ENCODE results near the gene SLC9A1.
A peak's percentile ranks its signal among the peaks of the same experiment; 100 is the strongest.
"Not testable (repeated sequence)": the region's sequence is repeated elsewhere in the genome, so short reads cannot be mapped to it uniquely, and the experiment has no call there.

SLC9A1 gene

DNA sequence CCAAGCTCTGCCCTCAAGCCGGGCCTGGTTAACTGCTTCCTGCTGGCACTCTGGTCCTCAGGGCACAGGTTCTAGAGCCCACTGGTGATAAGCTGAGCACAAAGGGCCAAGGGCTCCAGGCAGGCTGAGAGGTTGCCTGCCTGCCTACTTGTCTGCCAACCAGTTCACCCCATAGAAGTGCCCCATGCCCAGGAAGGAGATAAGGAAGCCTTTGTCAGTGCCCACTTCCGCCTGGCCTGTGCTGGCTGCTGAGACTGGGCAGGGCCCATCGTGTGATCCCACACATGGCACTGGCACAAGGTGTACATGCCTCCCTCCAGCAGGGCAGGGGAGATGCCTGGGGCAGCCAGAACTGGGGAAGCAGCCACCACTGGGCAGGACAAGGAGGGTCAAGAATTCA, 24.1 kb downstream of the SLC9A1 start:
- no peak for DNase-seq

DNA sequence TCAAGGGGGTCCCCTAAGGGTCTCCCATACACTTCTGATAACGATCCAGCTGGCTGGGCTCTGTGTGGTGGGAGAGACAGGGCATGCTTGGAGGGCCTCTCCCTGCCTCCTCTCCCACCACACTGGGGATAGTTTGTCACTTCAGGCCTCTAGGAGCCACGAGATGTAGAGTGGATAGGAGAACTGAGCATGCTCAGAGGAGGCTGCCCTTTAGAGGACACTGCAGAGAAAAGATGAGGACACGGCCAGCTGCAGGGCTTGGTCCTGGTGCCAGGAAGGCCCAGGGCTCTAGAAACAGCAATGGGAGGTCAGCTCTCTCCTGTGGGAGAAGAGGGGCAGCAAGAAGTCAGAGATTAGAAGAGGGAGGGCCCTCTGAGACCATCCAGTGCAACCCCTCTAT, 25.7 kb downstream of the SLC9A1 start:
- DNase-seq: no peak

DNA sequence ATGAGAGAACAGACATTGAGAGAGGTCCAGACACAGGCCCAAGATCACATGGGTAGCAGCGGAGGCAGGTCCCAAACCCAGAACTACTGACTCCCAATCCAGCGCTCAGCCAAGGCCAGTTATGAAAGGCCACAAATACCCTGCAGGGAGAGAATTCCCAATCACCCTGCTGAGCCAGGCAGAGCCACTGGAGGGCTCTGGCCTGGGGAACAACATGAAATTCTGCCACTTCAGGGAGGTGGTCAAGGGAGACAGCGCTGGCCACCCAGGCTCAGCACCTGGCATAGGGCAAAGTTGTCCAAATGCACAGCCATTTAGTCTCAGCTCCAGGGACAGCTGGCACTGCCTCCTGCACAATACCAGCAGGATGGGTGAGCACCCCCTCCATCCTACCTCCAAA, 27.5 kb downstream of the SLC9A1 start:
- DNase-seq: no peak

DNA sequence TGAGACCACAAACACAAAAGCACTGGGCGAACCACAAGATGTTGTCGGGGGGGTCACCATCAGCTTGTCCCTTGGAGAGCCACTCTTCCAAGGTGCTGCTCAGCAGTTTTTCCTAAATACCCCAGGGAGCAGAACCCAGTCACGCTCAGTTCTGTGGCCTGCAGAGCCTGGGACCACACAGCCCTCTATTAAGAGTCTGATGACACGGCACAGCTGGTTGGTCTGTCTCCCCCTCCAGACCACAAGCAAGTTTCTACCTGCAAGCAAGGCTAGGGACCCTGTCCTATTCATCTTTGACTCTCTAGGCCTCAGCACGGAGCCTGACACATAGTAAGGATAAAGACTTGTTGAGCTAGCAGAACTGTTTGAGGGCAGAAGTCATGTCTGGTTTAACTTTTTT, 28.5 kb downstream of the SLC9A1 start:
- no peak for DNase-seq

DNA sequence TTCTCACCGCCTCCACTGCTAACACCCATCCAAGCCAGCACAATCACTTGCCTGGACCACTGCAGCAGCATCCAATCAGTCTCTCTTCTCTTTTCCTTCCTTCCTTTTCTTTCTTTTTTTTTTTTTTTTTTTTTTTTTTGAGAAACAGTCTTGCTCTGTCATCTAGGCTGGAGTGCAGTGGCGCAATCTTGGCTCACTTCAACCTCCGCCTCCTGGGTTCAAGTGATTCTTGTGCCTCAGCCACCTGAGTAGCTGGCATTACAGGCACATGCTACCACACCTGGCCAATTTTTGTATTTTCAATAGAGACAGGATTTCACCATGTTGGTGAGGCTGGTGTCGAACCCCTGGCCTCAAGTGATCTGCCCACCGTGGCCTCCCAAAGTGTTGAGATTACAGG, 29.8 kb downstream of the SLC9A1 start:
- DNase-seq: not testable (repeated sequence)

DNA sequence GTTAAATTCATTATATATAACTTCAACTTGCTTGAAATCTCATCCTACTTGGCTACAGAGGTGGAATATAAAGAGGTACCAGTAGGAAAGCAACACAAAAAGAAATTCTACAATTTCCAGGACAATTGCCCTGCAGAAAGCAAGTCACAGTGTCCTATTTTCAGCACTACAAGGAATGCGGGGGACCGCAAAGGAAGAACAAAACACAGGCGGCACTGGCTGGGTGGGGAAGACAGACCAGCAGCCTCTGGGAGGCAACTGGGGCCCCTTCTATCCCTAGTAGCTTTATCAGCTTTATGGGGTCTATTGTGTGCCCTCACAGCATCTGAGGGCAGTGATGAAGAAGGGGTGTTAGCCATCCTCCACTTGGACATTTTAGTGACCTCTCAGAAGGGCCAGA, 30.5 kb downstream of the SLC9A1 start:
- no peak for DNase-seq

DNA sequence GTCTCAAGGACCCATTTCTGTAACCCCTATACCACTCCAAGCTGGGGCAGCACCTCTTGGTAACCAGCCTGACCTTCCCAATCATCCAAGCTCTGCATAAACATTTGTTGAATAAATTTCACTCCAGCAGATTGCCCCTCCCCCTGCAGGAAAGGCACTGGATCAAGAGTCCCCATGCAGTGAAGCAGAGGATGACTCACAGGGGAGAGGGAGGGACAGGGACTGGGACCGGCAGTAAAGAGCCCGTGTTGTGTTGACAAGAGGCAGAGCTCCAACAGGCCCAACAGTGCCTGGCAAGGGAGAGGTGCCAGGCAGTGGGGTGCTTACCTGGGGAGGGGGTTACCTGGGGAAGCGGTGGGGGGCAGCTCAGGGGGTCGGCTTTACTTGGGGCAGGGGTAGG, 32.3 kb downstream of the SLC9A1 start:
- no peak for DNase-seq

DNA sequence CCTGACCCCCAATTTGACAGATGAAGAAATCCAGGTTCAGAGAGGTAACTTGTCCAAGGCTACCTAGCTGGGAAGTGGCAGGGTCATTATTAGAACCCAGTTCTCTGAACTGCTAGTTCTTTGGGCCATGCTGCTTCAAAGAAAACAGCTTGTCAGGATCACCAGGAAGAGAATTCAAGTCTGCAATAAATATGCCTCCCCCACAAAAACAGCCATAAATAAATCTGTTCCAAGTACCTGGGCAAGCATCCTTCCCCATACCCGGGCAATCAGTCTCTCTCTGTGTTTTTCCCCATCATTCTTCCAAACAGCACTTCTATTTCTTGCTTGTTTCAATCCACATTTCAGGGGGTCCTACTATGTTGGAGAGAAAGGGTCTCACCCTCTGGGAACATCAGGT, 34.1 kb downstream of the SLC9A1 start:
- DNase-seq: no peak

DNA sequence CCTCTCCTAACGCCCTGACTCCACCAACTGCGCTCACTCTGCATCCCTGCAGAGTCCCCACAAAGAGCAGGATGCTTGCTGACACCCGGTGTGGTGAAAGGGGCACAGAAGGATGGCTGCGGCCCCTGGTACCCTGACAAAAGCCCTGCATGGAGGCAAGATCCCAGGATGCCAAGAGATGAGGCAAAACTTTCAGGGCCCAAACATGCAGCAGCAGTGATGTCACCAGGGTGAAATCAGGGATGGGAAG, 36.6 kb downstream of the SLC9A1 start:
- no peak for DNase-seq

DNA sequence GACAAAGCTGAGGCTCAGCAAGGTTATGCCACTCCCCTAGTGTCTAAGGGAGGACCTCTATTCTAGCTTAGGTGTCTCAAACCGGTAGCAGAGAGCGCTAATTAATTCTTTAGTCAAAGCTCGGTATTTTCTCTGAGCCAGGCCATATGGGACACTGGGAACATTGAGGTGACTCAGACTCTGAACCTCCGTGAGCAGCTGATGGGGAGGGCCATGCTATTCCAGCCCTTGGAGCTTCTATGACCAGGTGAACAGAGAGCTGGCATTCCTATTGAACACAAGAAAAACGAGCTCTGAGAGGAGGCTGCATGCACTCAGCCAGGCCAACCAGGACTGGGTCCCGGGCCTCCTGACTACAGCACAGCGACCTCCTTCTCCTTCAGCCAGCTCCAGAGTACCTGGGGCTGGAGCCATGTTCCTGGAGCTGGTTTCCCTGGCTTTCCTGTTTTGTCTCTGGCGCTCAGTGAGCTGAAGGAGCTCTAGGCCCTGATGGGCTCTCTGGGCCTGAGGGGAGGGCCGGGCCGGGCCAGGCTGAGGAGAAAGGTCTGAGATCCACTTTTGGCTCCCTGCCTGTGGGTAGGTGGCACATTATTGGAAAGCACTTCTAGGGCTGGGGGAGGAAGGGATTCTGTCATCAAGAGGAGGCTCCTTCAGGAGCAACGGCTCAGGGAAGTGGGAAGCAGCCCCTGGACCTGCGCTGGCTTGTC, 37.0 kb downstream of the SLC9A1 start:
- no peak for DNase-seq

DNA sequence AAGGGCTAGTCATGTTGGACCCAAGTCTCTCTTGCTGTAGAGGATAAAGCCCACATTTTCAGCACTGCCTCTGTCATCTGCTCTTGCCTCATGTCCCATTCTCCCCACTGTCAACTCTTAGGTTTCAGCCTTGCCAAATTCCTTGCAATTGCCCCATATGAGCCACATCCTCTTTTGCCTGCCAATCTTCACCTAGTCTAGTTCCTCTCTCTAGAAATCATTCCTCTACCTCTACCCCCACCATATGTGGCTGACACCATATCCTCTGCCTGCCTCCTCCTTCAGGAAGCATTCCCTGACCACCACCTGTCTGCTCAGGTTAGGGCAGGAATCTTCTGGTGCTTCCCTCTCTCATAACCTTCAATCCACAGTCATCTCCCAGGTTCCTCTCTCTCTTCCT, 38.2 kb downstream of the SLC9A1 start:
- no peak for DNase-seq

DNA sequence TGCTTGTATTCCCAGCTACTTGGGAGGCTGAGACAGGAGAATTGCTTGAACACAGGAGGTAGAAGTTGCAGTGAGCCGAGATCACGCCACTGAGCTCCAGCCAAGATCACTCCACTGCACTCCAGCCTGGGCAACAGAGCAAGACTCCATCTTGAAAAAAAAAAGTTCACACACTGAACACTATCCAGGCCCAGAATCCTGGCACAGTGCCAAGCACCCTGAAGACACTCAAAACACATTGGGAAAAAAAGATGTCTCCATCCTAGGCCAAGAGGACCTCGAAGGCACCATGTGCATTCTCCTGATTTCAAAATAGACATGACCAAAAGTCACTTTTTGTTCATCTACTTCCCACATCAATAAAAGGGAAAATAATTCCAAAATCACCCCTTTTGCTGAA, 38.7 kb downstream of the SLC9A1 start:
- DNase-seq: no peak

DNA sequence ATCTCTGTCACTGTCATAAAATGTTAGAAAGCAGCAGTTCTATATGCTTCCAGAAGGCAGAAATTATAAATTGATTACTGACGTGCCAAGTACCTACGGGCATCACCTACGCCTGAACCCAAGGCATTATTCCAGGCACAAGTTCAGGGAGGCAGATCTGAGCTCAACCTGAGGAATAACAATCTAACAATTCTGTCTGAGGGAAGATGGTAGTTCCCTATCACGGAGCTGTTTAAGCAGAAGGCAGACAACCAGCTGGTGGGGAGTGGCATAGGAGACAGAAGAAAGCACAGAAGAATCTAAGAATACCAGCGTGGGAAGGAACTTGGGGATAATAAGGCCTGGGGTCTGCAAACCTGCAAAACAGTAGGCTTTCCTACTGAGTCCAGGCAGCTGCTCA, 40.4 kb downstream of the SLC9A1 start:
- no peak for DNase-seq

DNA sequence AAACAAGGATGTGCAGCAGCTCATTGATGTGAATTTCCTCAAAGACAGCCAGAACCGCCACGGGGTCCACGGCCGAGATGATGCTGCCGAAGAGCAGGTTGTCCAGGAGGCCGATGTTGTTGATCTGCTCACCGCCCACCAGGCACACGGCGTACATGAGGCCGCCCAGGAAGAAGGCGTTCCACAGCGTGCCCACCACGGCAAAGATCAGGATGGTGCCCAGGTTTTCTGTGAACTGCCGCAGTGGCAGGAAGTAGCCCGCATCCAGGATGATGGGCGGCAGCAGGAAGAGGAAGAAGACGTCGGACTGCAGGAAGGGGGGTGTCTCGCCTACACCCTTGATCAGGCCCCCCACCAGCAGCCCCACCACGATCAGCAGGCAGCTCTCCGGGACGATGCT, 41.1 kb downstream of the SLC9A1 start:
- no peak for DNase-seq

DNA sequence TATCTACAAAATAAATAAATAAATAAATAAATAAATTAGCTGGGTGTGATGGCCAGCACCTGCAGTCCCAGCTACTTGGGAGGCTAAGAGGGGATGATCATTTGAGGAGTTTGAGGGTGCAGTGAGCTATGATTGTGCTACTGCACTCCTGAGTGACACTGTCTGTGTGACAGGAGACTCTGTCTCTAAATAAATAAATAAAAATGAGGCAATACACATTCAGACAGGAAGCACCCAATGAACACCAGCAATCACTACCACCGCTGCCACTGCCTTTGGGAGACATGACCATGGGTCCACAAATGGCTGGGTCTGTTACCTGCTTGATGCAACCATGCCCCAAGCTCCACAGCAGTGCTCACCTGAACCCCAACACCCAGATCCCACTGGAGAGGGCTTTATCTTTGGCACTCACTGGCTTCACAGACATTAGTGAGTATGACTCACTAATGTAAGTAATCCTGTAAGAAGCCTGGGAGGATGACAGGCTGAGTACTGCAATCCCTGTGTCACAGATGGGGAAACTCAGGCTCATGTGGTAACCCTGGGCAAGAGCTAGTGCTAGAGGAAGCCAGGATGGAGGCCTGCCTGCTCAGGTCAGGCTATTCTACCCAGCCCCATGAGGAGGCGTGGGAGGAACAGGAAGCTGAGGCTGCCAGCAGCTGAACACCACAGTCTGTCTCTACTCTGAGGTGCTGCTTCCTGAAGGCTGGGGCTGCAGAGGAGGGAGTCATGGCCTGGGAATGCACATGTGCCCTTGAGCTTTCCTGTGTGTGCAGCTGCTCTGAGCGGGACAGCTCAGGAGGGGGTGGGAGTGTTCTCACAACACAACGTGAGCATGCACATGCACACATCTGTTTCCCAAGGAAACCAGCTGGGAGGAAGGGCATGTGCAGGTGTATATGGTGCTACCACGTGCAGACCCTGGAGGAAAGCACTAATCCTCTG, 43.0 kb downstream of the SLC9A1 start:
- DNase-seq: peak; percentile 75

DNA sequence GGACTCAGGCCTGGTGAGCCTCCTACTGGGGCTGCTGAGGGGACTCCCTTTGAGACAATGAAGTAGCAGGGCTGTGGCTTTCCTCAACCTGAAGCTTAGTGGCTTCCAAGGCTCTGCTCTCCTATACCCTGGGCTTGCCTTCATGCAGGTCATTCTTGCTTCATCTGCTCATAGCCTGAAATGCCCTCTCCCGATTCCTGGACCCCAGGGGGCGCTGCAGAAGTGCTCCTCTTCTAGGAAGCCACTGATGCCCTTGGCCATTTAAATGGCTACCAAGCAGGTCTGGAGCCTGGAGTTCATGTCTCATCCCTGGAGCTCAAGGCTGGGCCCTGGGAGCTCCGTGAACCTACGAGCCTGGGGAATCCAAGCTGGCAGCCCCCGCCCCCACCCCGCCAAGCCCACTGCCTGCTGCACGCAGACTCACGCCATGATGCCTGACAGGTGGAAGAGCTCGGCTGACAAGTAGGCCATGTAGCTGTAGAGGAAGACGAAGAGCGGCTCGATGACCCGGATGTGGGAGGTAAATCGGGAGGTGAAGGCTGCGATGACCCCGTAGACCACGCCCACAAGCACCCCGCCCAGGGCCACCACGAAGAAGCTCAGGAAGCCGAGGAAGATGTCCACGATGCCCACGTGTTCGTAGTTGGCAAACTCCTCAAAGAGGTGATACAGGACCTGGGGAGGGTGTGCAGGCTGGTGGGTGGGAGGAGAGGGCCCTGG, 45.7 kb downstream of the SLC9A1 start:
- peak; percentile 71 for DNase-seq

DNA sequence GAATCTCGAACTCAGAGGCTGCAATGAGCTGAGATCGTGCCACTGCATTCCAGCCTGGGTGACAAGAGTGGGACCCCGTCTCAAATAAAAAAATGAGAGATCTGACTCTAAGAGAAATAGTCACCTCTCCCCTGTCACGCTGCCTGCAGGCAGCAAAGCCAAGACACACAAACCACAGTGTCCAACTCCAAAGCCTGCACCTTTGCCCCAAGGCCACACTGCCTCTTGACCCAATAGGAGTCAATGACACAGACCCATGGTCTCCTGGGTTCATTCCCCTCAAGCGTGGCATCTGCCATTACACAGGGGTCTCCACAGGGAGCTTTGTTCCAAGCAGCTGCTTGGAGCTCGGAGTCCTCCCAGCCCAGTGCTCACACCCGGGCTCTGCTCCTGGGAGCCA, 46.3 kb downstream of the SLC9A1 start:
- DNase-seq: no peak

DNA sequence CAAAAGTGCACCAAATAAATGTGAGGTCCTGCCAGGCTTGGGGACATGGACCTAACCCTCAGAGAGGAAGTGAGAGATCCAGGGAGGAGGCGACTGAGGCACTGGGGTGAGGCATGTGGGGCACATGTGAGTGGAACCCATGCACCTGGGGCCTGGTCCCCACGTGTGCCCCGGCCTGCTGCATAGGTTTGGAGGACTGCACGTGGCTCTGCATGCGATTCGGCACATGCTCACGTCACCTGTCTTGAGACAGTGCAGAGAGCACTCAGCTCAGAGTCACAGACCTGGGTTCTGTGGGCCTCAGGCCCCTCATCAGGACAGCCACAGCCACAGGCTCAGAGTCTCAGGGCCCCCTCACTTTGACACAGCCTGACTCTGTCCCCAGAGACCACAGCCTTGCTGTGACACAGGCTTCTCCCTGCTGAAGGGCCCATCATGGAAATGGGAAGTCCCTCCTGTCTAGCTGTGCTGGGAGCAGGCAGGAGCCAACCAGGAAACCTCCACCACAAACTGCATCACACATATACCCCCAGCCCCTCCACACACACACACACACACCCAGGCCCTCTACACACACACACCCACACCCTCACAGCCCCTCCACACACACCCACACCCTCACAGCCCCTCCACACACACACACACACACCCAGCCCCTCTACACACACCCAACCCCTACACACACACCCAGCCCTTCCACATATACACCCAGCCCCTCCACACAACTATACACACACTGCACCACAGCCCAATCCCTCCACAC, 48.2 kb downstream of the SLC9A1 start:
- no peak for DNase-seq

DNA sequence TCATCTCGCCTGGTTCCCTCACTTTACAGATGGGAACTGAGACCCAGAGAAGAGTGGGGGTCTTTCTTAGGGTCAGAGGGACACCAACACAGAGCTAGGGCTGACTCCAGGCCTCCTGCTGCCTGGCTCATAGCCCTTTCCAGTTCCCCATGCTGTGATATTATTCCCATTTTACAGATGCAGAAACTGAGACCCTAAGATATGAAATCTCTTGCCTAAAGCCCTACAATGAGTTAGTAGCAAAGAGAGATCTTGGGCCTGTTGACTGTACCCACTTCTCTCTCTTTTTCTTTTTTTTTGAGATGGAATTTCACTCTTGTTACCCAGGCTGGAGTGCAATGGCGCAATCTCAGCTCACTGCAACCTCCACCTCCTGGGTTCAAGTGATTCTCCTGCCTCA, 49.9 kb downstream of the SLC9A1 start:
- DNase-seq: no peak

DNA sequence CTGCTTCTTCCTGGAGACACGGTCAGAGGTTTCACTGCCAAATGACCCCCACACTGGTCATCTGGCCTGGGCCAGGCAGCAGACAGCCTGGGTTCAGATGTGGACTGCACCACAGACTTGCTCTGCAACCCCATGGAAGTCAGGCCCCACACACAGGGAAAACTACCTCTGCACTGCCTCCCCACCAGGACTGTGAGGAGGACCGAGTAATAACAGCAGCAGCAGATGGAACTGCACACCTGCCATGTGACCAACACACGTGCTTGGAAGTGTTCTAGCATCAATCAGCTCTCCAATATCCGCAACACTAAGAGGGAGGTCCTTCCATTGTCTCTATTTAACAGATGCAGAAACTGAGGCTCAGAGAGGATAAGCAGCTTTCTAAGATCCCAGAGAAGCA, 51.4 kb downstream of the SLC9A1 start:
- no peak for DNase-seq

DNA sequence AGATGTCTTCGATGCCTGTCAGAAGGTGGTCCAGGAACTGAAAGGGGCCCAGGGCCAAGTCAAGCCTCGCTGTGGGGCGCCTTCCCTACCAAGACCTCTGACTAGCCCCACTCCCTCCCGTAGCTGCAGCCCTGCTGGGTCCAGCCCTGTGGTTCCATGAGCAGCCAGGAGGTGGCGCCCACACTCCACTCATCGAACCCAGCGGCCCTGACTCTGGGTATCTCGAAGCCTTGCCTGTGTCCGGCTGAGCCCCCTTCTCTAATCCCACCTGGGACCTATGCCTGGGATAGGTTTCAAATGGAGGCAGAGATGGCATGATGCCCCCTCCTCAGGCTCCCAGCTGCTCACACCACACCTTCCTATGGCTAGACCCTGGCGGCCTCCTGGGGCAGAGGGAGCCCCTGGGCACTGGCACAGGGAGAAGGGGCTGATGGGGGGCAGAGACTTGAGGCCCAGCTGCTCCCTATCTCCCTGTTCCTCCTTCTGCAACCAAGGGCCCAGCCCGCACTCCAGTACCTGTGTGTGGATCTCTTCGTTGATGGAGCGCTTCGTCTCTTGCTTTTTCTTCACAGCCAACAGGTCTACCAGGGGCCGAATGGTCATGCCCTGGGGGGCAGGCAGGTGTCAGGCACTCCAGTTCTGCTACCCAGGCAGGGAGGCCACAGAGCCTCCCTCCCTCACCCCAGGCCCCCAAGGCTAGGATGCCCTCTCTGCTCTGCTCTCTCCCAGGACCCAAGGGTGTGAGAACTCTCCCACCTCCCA, 52.0 kb downstream of the SLC9A1 start:
- DNase-seq: peak; percentile 94

DNA sequence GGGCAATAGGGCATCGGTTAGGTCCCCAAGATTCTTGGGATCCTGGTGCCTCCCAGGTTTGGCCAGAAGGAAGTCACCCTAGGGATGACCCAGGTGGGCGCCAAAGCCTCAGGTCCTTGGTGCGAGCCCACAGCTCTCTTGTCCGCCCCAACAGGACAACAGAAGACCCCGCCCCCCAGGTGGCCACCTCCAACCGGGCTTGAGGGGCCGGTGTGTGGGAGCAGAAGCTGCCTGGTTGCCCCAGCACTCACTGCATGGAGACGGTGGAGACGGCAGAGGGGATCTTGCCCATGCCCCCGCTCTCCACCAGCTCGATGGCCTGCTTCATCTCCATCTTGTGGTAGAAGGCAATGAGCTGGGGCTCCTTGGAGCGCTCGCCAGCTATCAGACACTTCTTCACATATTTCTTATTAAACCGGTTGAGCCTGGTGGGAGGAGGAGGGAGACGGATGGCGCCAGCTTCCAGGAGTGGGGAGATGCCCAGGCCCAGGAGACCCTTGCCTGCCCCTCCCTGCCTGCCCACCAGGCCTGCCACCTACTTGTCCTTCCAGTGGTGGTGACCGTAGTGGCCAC, 52.7 kb downstream of the SLC9A1 start:
- DNase-seq: no peak

Measured in stimulated activated CD8-positive, alpha-beta memory T cell treated with anti-CD3 and anti-CD28 coated beads, Interleukin-4, amount 100 ng/mL, for 48 hours (primary cell).